GM12872 (cell line): ENCODE results near the gene FAM78B.

Experiments
- TF ChIP-seq, protein P1 (sequence below): IDR thresholded peaks from 3 replicates; pipeline ENCODE4 v1.5.1; 2011; ENCODE audit warnings: low read depth, mild to moderate bottlenecking, low read length, moderate library complexity; ENCODE audit not compliant: insufficient read depth

FAM78B gene

DNA sequence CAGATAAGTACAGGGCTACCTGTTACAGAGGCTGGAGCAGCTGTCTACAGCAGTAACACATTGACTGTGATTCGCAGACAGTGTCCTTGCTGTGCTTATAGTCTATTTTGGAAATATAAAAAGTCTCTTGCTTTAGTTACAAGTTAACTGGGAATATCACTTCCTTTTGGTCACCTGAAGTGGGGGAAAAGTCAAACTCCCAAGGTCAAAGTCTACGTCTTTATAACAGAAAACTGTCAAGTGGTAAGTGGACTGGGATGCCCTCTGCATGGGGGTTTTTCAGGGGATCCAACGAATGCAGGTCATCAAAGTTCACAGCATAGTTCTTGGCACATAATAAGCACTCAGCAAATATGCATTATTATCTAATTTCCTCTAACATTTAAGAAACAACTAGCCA lies 55.4 kb downstream of the FAM78B start:
- TF ChIP-seq, protein P1, sequence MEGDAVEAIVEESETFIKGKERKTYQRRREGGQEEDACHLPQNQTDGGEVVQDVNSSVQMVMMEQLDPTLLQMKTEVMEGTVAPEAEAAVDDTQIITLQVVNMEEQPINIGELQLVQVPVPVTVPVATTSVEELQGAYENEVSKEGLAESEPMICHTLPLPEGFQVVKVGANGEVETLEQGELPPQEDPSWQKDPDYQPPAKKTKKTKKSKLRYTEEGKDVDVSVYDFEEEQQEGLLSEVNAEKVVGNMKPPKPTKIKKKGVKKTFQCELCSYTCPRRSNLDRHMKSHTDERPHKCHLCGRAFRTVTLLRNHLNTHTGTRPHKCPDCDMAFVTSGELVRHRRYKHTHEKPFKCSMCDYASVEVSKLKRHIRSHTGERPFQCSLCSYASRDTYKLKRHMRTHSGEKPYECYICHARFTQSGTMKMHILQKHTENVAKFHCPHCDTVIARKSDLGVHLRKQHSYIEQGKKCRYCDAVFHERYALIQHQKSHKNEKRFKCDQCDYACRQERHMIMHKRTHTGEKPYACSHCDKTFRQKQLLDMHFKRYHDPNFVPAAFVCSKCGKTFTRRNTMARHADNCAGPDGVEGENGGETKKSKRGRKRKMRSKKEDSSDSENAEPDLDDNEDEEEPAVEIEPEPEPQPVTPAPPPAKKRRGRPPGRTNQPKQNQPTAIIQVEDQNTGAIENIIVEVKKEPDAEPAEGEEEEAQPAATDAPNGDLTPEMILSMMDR = no peak

DNA sequence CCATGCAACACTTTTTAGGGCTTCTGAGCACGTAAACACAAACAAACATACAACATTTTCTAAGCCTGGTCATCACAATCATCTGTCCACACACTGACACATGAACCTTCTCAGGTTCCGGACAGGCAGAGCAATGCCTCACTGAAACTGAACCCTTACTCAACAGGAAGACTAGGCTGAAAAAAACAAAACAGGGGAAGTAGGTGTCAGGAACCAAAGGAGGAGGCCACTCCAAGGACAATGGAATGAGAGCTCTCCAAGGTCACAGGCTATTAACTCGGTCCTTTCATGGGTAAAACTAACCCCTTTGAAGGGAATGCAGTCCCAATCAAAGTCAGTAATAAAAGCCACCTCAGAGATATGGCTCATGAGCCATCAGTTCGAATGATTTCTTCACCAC lies 76.6 kb downstream of the FAM78B start:
- TF ChIP-seq, protein P1 = no peak

DNA sequence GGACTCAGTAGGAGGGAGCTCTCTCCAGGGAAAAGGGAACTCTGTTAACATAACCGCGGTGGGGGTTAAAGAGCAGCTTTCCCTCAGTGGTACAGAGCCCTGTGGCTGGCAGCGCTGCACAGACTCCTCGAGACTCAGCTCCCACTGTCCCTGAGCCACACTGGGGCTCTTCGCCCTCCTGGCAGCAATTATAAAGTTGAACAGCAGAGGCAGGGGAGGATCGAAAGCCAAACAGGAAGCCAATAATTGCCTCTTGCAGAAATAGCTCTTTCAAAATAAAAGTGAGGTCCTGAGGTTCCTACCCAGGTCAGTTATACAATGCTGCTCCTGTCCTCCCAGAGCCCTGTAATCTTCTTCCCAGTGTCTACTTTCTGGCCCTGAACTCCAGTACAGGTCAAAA lies 77.0 kb downstream of the FAM78B start:
- TF ChIP-seq, protein P1 = peak; percentile 46; the same call in 2 of the 3 replicates

DNA sequence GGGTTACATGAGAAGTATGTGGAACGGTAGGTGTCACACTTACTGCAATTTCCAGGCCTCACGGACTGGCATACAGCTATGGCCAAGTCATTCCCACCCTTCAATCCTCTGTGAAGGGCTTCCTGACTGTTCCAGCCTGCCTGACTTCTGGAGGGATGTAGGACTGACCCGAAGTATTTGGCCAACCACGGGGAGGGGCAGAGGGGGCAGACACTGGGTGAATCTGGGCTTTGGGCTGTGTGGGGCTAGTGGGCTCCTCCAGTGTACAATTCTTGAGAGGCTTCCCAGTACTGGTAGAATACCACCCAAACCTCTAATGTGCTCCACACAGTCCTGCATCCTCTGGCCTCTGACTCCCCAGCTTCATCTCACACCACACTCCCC lies 78.2 kb downstream of the FAM78B start:
- TF ChIP-seq, protein P1 = no peak

DNA sequence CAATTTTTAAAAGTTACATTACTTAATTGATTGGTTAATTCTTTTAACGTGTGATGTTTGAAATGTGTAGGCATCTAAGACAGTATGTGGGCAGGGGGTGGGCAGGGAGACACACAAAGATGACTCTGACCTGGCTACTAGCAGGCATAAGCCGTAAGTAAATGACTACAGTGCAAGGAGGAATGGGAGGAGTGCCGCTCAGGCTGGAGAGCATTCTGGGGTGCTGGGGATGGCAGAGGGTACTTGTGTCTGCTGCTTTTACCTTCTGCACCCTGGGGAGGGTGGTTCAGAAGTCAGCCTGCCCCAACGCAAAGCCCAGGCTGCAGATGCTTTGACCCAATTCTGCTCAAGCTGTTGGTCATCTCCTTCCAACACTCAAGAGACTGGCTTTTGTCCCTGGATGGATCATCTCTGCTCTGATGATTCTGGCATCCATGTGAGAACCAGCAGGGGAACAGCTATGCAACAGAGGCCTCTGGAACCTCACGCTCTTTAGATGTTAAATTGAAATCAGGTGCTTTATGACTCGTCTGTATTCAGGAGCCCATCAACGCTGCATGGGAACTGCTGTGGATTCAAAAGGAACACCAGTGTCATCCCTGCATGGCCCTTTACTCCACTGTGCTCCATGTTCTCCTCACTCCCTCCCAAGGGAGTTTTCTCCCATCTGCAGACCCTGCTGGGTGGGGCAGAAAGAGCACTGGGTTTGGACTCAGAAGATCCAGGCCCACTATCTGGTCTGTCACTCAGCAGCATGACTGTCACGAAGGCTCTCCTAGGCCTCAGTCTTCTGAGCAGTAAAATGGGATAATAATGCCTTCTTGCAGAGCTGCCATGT lies 78.8 kb downstream of the FAM78B start:
- TF ChIP-seq, protein P1 = no peak

DNA sequence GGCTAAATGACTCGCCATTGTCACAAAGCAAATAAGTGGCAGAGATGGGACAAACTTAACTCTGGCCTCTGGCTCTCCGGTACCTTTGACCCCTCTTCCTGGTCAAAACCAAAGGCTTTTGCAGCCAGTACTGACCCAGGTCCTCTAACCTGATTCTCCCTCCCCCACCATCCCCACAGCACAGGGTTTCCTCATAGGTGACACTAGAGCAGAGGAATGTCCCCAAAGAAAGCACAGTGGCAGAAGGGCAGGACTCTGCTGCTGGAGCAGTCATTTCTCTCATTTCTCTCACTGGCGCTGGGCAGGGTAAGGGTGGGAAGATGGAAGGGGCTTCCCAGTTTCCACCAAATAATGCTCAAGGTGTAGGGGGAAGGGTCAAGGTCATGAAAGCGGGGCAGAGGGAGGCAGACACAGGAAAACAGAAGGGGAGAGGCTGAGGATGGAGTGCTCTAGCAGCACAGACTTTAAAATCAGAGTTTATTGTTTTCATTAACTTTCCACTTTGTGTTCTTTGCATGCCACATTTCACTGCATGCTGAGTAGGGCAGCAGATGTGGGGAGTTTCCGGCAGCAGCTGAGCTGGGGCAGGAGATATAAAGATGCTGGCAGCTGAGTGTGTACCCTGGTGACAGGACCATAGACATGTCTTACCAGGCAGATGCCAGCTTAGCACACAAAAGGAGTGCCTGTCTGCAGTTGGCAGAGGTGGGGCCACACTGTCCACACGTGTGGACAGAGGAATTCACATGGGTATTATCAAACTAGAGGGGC lies 80.5 kb downstream of the FAM78B start:
- TF ChIP-seq, protein P1 = no peak

DNA sequence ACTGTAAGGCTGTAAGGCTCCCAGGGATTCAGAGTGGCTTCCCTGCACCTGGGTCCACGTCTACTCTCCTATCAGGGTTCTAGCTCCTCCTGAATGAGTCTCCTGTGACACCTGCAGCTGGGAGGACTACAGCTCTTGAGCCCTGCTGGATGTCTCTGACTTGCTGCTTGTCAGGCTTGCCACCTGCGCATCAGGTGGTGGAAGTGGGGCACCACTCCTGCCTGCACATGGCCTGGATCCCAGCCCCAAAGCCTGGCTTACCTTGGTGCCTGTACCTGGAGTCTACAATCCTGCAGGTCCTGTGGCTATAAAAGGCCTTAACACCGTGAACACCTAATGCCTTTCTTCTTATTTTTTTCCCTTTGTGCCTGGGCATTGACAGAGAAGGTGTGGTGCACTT lies 82.2 kb downstream of the FAM78B start:
- TF ChIP-seq, protein P1 = no peak
